DND-41 (cell line): ENCODE measurements around the gene KCNQ5.

ENCODE experiments used
- ATAC-seq: fragments of 200-7000 bp; cut with Tn5 transposase; 3 replicates; pipeline ENCODE4 v1.9.1; 2021; ENCODE audit warnings: low read depth; ENCODE audit not compliant: insufficient read depth
- DNase-seq: peaks from one replicate; pipeline ENCODE4 v3.0.0-alpha.2; 2020
- H2AFZ ChIP-seq: 2 replicates; pipeline ENCODE4 v1.6.0; 2012; ENCODE audit warnings: low read depth, low read length
- H3K27ac ChIP-seq: 2 replicates; pipeline ENCODE4 v1.5.1; 2012; ENCODE audit warnings: low read length, inconsistent platforms
- H3K27me3 ChIP-seq: fragments of 200-600 bp; sonication (generic); 2 replicates; pipeline ENCODE4 v1.6.0; 2012; ENCODE audit warnings: low read length, mild to moderate bottlenecking, inconsistent platforms; ENCODE audit not compliant: insufficient read depth, poor library complexity
- H3K36me3 ChIP-seq: 2 replicates; pipeline ENCODE4 v1.5.1; 2012; ENCODE audit warnings: low read length, inconsistent platforms; ENCODE audit not compliant: insufficient read depth
- H3K4me1 ChIP-seq: 2 replicates; pipeline ENCODE4 v1.5.1; 2012; ENCODE audit warnings: mild to moderate bottlenecking, low read length; ENCODE audit not compliant: insufficient read depth
- H3K4me2 ChIP-seq: 2 replicates; pipeline ENCODE4 v1.6.0; 2012; ENCODE audit warnings: mild to moderate bottlenecking, moderate library complexity, low read length, inconsistent platforms; ENCODE audit not compliant: insufficient read depth
- H3K4me3 ChIP-seq, 2 experiments: fragments of 200-600 bp in 1 of 2; shearing (Covaris generic) in 1 of 2; 2 replicates each; pipeline ENCODE4 v1.5.1; 2012 to 2016; ENCODE audit warnings: inconsistent platforms in 2 of 2, low read length in 2 of 2, mild to moderate bottlenecking in 2 of 2, low read depth in 1 of 2, moderate library complexity in 1 of 2
- H3K79me2 ChIP-seq: 2 replicates; pipeline ENCODE4 v1.6.0; 2012; ENCODE audit warnings: low read length, inconsistent platforms; ENCODE audit not compliant: insufficient read depth
- H3K9ac ChIP-seq: 2 replicates; pipeline ENCODE4 v1.6.0; 2012; ENCODE audit warnings: low read depth, mild to moderate bottlenecking, inconsistent platforms, low read length, moderate library complexity
- H3K9me3 ChIP-seq: 2 replicates; pipeline ENCODE4 v1.5.1; 2012; ENCODE audit warnings: low read length, moderate library complexity, mild to moderate bottlenecking, inconsistent platforms; ENCODE audit not compliant: insufficient read depth, severe bottlenecking
- H4K20me1 ChIP-seq: 2 replicates; pipeline ENCODE4 v1.6.0; 2012; ENCODE audit warnings: low read length; ENCODE audit not compliant: insufficient read depth
- CTCF ChIP-seq: IDR thresholded peaks from 2 replicates; pipeline ENCODE4 v1.5.1; 2012; ENCODE audit warnings: borderline replicate concordance, low read length, moderate library complexity, mild to moderate bottlenecking; ENCODE audit not compliant: poor library complexity, severe bottlenecking; ENCODE audit errors: extremely low read depth
- EZH2 ChIP-seq: IDR thresholded peaks from 3 replicates; pipeline ENCODE4 v1.6.1; 2012; ENCODE audit warnings: borderline replicate concordance, low read depth, mild to moderate bottlenecking, moderate library complexity, low read length, inconsistent platforms; ENCODE audit not compliant: severe bottlenecking

Gene KCNQ5

GRCh38 chr6:72944660-72945059 is 322.8 kb downstream of the KCNQ5 start:
- H2AFZ ChIP-seq, result no peak overlapping the region
- no peak overlapping the region for H3K4me2 ChIP-seq
- no peaks in the 10 kb centered on the region for H4K20me1 ChIP-seq
- no peaks in the 10 kb centered on the region for H3K36me3 ChIP-seq
- no peak for DNase-seq
- no peak overlapping the region for H3K9ac ChIP-seq
- H3K4me1 ChIP-seq, result no peaks in the 10 kb centered on the region
- no peak overlapping the region for H3K27ac ChIP-seq
- H3K27me3 ChIP-seq, result no peaks in the 10 kb centered on the region
- no peaks in the 10 kb centered on the region for H3K79me2 ChIP-seq
- H3K4me3 ChIP-seq, result no peak overlapping the region
- no peaks in the 10 kb centered on the region for H3K9me3 ChIP-seq
- no peak for ATAC-seq
- TF ChIP-seq CTCF (no peak), EZH2 (no peak)

- Histone ChIP-seq H3K79me2 (no peaks in the 10 kb centered on the region), H3K4me2 (no peak overlapping the region), H3K4me1 (no peaks in the 10 kb centered on the region), H4K20me1 (no peaks in the 10 kb centered on the region), H2AFZ (no peak overlapping the region), H3K9ac (no peak overlapping the region), H3K9me3 (no peaks in the 10 kb centered on the region), H3K36me3 (no peaks in the 10 kb centered on the region), H3K27ac (no peak overlapping the region), H3K4me3 (no peak overlapping the region), H3K27me3 (no peaks in the 10 kb centered on the region)
- DNase-seq (no peak), ATAC-seq (no peak)
- TF ChIP-seq CTCF, result no peak
- no peak for TF ChIP-seq EZH2
Measured at GRCh38 chr6:72946774-72947173, 324.9 kb downstream of the KCNQ5 start.

- Histone ChIP-seq H4K20me1 (no peaks in the 10 kb centered on the region), H3K4me2 (no peak overlapping the region), H3K4me3 (no peak overlapping the region), H3K36me3 (no peaks in the 10 kb centered on the region), H3K27me3 (no peaks in the 10 kb centered on the region), H3K9ac (no peak overlapping the region), H3K9me3 (no peaks in the 10 kb centered on the region), H3K4me1 (no peaks in the 10 kb centered on the region), H3K27ac (no peak overlapping the region), H3K79me2 (no peaks in the 10 kb centered on the region), H2AFZ (no peak overlapping the region)
- DNase-seq (no peak), ATAC-seq (no peak)
- TF ChIP-seq CTCF (no peak), EZH2 (no peak)
Measured at GRCh38 chr6:72947534-72947933, 325.7 kb downstream of the KCNQ5 start.

GRCh38 chr6:72948153-72948552 is 326.3 kb downstream of the KCNQ5 start:
- Histone ChIP-seq H4K20me1 (no peaks in the 10 kb centered on the region), H3K9me3 (no peaks in the 10 kb centered on the region), H3K9ac (no peak overlapping the region), H3K4me3 (no peak overlapping the region), H3K27me3 (no peaks in the 10 kb centered on the region), H3K36me3 (no peaks in the 10 kb centered on the region), H3K79me2 (no peaks in the 10 kb centered on the region), H3K27ac (no peak overlapping the region), H3K4me2 (no peak overlapping the region), H3K4me1 (no peaks in the 10 kb centered on the region), H2AFZ (no peak overlapping the region)
- TF ChIP-seq EZH2 (no peak), CTCF (no peak)
- no peak for DNase-seq
- ATAC-seq, result no peak
